HG03575 (cell line): ENCODE data around the gene STX16.

ENCODE experiments used
- ATAC-seq: cut with Tn5 transposase; IDR thresholded peaks from one replicate; pipeline ENCODE4 v1.9.1; 2021; ENCODE audit not compliant: unreplicated experiment, insufficient number of reproducible peaks, low FRiP score; ENCODE audit errors: extremely low read depth

STX16 gene

GRCh38 chr20:58701431-58702160 is 50.5 kb downstream of the STX16 start:
- no peak for ATAC-seq

DNA sequence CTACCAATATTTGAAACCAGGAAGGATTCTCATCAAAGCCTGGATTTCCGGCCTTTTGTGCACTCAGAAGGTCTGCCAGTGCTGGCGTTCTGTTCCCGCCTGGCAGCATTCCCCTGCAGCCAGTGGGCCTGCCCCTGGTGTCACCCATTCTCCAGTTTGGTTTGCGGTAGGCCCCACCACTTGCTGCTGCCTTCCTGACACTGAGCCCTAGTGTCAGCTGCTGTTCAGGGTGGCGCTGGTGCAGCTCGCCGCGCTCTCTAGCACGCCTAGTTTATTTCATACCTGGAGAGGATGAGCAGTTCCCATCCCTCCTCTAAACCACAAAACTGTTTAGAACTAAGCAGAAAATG is 51.1 kb downstream of the STX16 start:
- no peak for ATAC-seq

DNA sequence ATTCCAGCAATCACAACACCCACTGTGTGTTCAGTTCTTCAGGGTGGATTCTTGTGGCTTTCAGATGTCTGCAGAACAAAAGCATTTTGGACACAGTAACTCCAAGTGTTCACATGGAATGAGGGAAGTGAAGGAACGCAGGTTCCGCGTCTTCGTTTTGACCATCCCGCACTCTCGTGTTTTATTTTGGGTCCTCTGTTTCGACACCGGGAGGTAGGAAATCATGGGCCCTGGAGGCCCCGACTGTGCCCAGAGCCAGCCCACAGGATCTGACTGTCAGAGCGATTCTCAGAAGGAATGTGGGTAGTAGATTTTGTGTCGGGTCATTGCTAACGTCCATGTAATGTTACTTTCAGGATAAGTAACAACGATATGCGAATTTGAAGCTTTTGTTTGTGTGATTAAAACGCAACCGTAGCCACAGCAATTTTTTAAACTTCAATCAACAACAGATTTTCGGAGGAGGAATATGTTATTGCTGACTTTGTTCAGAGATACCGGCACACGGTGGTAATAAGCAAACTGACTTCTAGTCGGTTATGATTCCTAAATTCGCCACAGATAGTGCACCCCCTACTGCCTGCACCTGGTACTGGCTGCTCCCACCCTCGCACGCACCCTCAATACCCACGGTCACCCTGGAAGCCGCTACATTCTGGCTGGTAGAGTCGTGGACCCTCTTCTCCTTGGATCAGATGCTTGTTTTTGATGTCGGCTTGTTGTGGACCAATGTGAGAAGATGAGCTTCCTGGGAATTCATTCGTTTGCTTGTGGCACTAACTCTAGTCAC is 52.0 kb downstream of the STX16 start:
- ATAC-seq: no peak

GRCh38 chr20:58703765-58704371 is 52.8 kb downstream of the STX16 start:
- ATAC-seq: no peak

DNA sequence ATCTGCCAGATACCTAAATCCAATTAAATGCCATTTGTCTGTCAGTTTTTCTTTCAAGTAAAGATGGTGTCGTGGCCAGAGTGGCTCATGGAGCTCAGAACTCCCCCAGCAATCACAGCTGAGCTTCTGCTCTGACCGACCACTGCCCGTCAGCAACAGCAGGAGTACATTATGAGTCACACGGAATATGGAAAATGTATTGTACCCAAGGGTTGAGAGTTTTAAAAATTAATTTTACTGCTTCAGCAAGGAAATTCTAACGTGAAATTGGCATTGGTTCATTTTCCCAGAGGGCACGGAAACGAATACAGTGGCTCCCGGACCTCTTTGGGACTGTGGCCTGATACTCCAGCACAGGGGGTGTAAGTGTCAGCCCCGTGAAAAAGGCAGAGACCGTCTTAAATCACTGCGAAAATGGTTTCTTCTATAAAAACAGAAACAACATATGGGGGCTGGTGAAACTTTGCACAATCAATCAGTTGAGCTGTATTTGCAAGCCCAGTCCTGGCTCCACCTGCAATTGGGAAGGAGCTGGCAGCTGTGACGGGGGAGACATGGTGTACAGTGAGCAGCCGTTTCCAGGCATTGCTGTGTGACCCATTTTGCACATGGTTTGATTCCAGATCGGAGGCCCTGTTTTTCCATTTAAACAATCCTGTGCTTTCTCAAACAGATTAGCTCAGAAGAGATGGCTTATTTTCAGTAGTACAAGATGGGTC is 54.3 kb downstream of the STX16 start:
- ATAC-seq: no peak

DNA sequence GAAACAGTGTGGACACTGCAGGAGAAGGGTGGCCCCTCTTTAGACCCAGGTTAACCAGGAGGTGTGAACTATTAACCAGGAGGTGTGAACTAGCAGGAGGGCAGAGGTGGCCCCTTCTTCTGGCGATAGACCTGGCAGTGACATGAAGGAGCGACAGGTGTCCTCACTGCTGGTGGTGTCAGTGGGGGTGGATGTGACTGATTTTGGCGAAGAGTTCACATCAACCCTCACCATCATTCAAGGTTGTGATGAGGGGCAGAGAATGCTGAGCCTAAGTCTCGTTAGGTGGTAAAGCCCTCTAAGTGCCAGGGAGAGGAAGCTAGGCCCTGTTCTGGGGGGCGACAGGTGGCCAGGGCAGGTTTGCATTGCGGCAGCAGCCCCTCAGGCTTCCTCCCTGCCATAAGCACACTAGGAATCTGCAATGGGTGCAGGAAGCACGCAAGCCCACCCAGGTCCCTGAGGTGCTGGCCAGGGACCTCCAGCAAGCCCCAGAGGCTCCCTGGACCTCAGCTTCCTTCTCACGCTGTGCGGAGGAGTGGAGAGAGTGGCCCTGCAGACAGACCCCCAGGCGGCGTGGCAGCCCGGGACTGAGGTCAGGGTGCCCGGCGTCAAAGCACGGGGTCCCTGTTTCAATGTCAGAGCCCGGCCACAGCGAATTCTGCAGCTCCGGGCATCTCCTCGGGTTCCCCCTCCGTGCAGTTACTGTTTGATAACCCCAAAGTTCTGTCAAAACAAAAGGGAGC is 55.2 kb downstream of the STX16 start:
- ATAC-seq: no peak

DNA sequence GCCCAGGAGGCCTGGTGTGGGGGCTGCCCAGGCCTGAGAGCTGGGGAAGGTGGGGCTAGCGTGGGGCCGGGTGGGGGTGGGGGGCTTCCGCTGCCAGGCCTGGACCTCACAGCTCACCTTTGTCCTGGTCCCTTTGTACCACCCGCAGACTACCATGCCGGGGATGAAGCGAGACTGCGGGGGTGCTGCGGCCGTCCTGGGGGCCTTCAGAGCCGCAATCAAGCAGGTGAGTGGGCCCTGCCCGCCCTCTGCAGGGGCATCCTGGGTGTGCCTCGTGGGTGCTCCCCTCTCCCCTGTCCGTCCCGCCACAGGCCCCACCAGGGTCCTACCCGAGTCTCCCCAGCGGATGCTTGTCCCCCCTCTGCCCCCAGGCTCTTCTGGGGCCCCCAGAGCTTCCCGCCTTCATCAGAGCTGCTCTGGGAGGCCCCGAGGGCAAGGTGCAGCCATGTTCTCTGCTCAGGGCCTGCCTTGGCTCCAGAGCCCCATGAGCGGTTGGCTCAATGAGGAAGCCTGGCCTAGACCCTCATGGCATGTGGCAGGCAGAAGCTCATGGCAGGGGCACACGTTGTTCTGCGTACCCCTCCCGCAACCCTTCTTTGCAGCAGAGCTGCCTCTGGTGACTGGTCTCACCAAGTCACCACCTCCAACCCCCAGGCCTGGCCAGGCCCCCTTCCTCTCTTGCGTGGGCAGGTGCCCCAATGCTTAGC is 56.0 kb downstream of the STX16 start:
- no peak for ATAC-seq

DNA sequence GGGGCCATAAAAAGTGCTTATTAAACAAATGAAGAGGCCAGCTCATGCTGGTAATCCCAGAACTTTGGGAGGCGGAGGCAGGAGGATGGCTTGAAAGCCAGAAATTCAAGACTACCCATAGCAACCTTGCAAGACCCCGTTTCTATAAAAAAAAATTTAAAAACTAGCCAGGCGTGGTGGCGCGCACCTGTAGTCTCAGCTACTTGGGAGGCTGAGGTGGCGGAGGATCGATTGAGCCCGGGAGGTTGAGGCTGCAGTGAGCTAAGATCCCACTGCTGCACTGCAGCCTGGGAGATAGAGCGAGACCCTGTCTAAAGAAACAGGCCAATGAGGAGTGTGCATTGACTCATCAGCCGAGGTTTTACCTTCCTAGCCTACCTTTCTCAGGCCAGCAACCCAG is 56.7 kb downstream of the STX16 start:
- ATAC-seq: no peak

DNA sequence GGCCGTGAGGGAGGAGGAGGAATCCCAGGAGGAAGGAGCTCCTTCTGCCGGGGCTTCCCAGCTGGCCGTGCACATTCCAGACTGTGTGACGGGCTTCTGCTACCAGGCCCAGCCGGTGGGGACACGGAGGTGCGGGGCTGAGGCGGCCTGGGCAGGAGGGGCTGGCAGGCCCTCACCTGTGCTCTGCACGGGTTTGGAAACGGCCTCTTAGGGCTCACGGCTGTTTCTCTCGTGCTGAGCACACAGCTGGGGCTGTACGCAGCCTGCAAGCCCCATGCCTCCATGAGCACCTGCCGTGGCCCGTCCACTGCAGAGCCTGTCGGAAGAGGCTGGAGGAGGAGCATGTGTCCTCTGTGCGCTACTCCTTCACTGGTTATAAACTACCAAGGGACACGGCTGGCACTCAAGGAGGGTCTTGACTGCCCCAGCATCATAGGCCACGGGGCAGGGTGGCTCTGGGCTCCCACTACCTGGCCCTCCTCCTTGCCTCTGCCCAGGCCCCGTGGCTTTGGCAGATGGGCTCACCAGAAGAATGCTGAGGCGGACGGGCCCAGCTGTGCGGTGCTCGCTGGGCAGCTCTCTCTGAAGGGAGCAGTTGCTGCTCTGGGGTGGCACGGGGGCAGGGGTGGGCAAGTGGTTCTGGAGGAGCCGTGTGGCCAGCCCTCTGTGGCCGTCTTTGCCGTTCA is 57.3 kb downstream of the STX16 start:
- no peak for ATAC-seq

DNA sequence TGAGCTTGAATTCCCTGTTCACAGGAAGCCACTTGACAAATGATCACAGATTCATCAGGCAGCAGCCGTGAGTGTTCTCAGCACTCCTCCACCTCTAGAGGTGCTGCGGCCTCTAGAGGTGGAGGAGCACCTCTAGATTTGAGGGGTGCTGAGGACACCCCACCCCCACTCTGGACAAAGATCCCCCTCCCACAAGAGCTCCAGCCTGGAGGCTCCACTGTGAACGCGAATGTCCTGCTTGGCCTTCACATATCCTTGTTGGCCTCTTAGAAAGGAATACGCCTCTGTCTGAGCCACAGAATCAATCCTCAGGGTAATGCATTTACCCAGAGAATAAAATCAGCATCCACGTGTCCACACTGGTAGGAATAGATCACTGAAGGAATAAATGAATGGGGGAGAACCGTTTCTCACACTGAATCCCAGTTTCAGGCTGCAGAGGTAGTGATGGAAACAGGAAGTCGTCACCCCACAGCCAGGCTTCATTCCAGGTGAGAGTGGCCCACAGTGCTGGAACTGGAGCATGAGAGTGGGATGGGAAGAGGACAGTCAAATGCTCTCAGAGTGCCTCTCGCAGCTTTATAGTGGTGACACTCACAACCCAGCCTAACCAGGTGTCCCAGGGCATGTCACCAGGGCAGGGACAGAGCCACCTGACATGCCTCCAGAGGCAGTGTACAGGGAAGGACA is 58.1 kb downstream of the STX16 start:
- ATAC-seq: no peak

DNA sequence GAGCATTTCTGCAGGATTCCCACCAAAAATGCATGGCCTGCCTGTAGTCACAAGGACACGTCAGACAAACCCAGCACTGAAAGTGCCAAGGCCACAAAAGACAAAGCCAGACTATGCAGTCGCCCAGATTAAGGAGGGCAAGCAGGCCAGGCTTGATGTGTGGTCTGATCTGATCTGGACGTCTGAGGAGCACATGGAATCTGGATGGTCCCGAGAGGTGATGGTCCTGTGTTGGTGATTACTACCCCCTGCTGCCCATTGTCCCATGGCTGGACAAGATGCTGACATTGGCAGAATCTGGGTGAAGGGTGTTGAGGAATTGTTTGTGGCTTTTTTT is 58.6 kb downstream of the STX16 start:
- ATAC-seq: no peak

- no peak for ATAC-seq
These were observed 59.6 kb downstream of the STX16 start for GRCh38 chr20:58710481-58711265.

- ATAC-seq: no peak
These were observed 60.4 kb downstream of the STX16 start for GRCh38 chr20:58711266-58712051.

GRCh38 chr20:58712151-58712791 is 61.2 kb downstream of the STX16 start:
- ATAC-seq: no peak

GRCh38 chr20:58712806-58713731 is 62.0 kb downstream of the STX16 start:
- ATAC-seq: no peak
